ENCODE results near the gene ARNT2.

GRCh38 chr15:80491163-80491847 is 87.1 kb downstream of the ARNT2 start:
- TF ChIP-seq, protein P1, sequence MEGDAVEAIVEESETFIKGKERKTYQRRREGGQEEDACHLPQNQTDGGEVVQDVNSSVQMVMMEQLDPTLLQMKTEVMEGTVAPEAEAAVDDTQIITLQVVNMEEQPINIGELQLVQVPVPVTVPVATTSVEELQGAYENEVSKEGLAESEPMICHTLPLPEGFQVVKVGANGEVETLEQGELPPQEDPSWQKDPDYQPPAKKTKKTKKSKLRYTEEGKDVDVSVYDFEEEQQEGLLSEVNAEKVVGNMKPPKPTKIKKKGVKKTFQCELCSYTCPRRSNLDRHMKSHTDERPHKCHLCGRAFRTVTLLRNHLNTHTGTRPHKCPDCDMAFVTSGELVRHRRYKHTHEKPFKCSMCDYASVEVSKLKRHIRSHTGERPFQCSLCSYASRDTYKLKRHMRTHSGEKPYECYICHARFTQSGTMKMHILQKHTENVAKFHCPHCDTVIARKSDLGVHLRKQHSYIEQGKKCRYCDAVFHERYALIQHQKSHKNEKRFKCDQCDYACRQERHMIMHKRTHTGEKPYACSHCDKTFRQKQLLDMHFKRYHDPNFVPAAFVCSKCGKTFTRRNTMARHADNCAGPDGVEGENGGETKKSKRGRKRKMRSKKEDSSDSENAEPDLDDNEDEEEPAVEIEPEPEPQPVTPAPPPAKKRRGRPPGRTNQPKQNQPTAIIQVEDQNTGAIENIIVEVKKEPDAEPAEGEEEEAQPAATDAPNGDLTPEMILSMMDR (IDR thresholded peaks at IDR 0.05; ENCODE audit: low read length): no peak
- TF ChIP-seq EZH2 (optimal IDR thresholded peaks at IDR 0.05; ENCODE audit: low read depth, low read length): no peak
- no peak for TF ChIP-seq EZH2phosphoT487 (IDR thresholded peaks at IDR 0.05; ENCODE audit: low read length)
